ENCODE measurements around the gene SBF1. TPM values are rescaled to one million over a fixed set of nuclear protein-coding genes. Genes with fewer than 3 reads are reported as not detected.
A peak's percentile ranks its signal among the peaks of the same experiment; 100 is the strongest.

SBF1 gene
- total RNA-seq, 2 donors from 2014 or later = 89.9 to 90.1 TPM

DNA sequence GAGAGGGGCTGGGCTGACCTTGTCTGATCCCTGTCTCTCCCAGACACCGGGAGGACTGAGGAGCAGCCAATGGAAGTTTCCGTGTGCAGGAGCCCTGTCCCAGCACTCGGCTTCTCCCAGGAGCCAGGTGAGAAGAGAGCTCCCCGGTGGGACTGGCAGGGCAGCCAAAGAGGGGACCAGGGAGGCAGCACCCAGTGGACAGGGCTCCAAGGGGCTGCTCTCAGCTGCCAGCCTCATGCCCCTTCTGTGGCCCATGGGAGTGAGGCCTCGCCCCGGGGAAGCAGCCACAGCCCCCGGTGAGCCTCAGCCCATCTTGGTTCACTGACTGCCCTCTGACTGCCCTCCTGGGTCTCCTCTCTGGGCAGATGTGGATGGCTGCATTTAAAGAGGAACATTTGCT lies 43.8 kb upstream of the SBF1 start:
- 95% methylated on average over 4 to 7 of the region's 7 CpGs for WGBS, 2 experiments (ENCODE audit: insufficient coverage in 1 of 2, insufficient read length in 1 of 2)
- Mint-ChIP-seq H3K27ac (no peak overlapping the region), H3K9me3 (no peaks in the 10 kb centered on the region), H3K4me1 (no peaks in the 10 kb centered on the region), H3K36me3 (ENCODE audit: low read depth) (peaks cover 38% of the 10 kb centered on the region), H3K27me3 (ENCODE audit: insufficient read depth) (no peaks in the 10 kb centered on the region), H3K4me3 (no peak overlapping the region)
- Histone ChIP-seq H3K9me3 (ENCODE audit: control insufficient read depth, low read length) (no peaks in the 10 kb centered on the region), H3K27me3 (ENCODE audit: control insufficient read depth, insufficient read depth, low read length, poor library complexity, severe bottlenecking) (no peaks in the 10 kb centered on the region), H3K36me3 (ENCODE audit: control insufficient read depth, insufficient read depth, low read length) (peaks cover 31% of the 10 kb centered on the region), H3K27ac (ENCODE audit: low read depth, low read length) (no peak overlapping the region), H3K4me1 (ENCODE audit: control insufficient read depth, insufficient read depth, low read length) (no peaks in the 10 kb centered on the region), H3K9ac (ENCODE audit: extremely low read depth, low read length, poor library complexity, severe bottlenecking) (no peak overlapping the region), H3K4me3 (ENCODE audit: low read length) (no peak overlapping the region)
- DNase-seq = no peak
- TF ChIP-seq, protein P1, sequence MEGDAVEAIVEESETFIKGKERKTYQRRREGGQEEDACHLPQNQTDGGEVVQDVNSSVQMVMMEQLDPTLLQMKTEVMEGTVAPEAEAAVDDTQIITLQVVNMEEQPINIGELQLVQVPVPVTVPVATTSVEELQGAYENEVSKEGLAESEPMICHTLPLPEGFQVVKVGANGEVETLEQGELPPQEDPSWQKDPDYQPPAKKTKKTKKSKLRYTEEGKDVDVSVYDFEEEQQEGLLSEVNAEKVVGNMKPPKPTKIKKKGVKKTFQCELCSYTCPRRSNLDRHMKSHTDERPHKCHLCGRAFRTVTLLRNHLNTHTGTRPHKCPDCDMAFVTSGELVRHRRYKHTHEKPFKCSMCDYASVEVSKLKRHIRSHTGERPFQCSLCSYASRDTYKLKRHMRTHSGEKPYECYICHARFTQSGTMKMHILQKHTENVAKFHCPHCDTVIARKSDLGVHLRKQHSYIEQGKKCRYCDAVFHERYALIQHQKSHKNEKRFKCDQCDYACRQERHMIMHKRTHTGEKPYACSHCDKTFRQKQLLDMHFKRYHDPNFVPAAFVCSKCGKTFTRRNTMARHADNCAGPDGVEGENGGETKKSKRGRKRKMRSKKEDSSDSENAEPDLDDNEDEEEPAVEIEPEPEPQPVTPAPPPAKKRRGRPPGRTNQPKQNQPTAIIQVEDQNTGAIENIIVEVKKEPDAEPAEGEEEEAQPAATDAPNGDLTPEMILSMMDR (conservative IDR thresholded peaks at IDR 0.05) = no peak

DNA sequence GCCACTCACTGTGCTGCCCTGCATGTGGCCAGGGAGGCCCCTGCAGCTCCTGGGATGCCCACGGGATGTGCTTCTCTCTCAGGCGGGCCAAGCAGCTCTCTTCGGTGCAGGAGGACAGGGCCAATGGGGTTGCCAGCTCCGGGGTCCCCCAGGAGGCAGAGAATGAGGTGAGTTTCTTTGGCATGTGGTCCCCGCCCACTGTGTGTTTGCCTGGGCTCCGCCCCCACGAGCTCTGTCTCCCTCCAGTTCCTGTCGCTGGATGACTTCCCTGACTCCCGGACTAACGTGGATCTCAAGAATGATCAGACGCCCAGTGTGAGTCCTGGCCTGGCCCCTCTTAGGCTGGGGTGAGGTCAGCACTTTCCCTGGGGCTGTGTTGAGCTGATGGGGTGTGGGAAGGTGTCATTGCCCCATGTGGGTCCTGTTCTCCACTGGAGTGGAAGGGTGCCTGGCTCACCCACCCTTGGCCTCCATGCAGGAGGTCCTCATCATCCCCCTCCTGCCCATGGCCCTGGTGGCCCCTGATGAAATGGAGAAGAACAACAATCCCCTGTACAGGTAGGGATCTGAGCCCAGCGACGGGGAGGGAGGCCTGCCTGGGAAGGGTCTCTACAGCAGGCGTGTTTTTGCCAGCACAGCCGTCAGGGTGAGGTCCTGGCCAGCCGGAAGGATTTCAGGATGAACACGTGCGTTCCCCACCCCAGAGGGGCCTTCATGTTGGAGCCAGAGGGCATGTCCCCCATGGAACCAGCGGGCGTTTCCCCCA lies 42.8 kb upstream of the SBF1 start:
- TF ChIP-seq, protein P1 (conservative IDR thresholded peaks at IDR 0.05) = no peak
- WGBS, 2 experiments (ENCODE audit: insufficient coverage in 1 of 2, insufficient read length in 1 of 2) = 92% methylated on average over 12 to 20 of the region's 20 CpGs
- no peaks in the 10 kb centered on the region for H3K9me3 ChIP-seq (ENCODE audit: control insufficient read depth, low read length)
- Mint-ChIP-seq H3K36me3 (ENCODE audit: low read depth) (peaks cover 33% of the 10 kb centered on the region), H3K9me3 (no peaks in the 10 kb centered on the region), H3K4me3 (no peak overlapping the region), H3K27ac (no peak overlapping the region), H3K27me3 (ENCODE audit: insufficient read depth) (no peaks in the 10 kb centered on the region), H3K4me1 (no peaks in the 10 kb centered on the region)
- no peak overlapping the region for H3K9ac ChIP-seq (ENCODE audit: extremely low read depth, low read length, poor library complexity, severe bottlenecking)
- H3K27ac ChIP-seq (ENCODE audit: low read depth, low read length) = no peak overlapping the region
- H3K4me3 ChIP-seq (ENCODE audit: low read length) = no peak overlapping the region
- H3K36me3 ChIP-seq (ENCODE audit: control insufficient read depth, insufficient read depth, low read length) = peaks cover 27% of the 10 kb centered on the region
- H3K4me1 ChIP-seq (ENCODE audit: control insufficient read depth, insufficient read depth, low read length) = no peaks in the 10 kb centered on the region
- no peaks in the 10 kb centered on the region for H3K27me3 ChIP-seq (ENCODE audit: control insufficient read depth, insufficient read depth, low read length, poor library complexity, severe bottlenecking)
- DNase-seq = peak; percentile 62

DNA sequence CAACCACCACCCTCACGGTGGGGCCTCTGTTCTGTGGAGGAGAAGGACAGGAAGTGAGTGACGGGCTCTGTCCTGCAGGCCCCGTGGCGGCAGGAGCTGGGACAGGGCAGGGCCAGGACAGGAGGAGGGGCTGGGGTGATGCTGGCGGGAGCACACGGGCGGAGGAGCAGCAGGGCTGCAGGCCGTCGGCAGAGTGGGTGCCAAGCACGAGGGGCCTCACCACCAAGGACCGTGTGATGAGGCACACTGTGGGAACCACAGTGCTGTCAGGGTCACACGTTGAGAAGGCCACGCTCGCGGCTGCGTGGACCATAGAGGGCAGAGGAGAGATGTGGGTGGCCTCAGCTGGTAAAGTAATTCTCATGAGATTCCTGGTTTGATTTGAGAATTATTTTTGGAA lies 42.1 kb upstream of the SBF1 start:
- H3K27ac Mint-ChIP-seq = no peak overlapping the region
- TF ChIP-seq, protein P1 (conservative IDR thresholded peaks at IDR 0.05) = no peak

More for the DNA sequence above, 42.1 kb upstream of the SBF1 start:
- Histone ChIP-seq H3K27me3 (ENCODE audit: control insufficient read depth, insufficient read depth, low read length, poor library complexity, severe bottlenecking) (no peaks in the 10 kb centered on the region), H3K9ac (ENCODE audit: extremely low read depth, low read length, poor library complexity, severe bottlenecking) (no peak overlapping the region), H3K9me3 (ENCODE audit: control insufficient read depth, low read length) (no peaks in the 10 kb centered on the region), H3K4me1 (ENCODE audit: control insufficient read depth, insufficient read depth, low read length) (no peaks in the 10 kb centered on the region), H3K36me3 (ENCODE audit: control insufficient read depth, insufficient read depth, low read length) (peaks cover 27% of the 10 kb centered on the region), H3K4me3 (ENCODE audit: low read length) (no peak overlapping the region), H3K27ac (ENCODE audit: low read depth, low read length) (no peak overlapping the region)
- Mint-ChIP-seq H3K27me3 (ENCODE audit: insufficient read depth) (no peaks in the 10 kb centered on the region), H3K36me3 (ENCODE audit: low read depth) (peaks cover 38% of the 10 kb centered on the region), H3K4me1 (no peaks in the 10 kb centered on the region), H3K9me3 (no peaks in the 10 kb centered on the region), H3K4me3 (no peak overlapping the region)
- no peak for DNase-seq
- 91 to 95% methylated on average over 14 to 16 of the region's 16 CpGs for WGBS, 2 experiments (ENCODE audit: insufficient coverage in 1 of 2, insufficient read length in 1 of 2)
